HG03439 (cell line): ENCODE results near the gene COPZ2.
"Not testable (repeated sequence)": the region's sequence is repeated elsewhere in the genome, so short reads cannot be mapped to it uniquely, and the experiment has no call there.

ENCODE experiments used
- ATAC-seq: cut with Tn5 transposase; IDR thresholded peaks from one replicate; pipeline ENCODE4 v1.9.1; 2021; ENCODE audit warnings: mild to moderate bottlenecking, moderate library complexity; ENCODE audit not compliant: unreplicated experiment

Gene COPZ2

DNA sequence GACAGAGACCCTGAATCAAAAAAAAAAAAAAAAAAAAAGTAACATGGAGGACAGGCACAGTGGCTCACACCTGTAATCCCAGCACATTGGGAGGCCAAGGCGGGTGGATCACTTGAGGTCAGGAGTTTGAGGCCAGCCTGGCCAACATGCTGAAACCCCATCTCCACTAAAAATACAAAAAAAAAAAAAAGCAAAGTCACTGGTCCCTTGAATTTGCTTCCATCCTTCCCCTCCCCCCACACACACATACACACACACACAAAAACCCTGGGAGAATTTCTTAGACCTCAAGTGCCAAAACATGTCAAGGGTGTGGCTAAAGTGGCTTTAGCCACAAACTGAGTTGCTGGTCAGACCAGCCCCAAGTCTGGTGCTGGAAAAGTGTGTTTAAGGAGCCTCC lies 49.2 kb downstream of the COPZ2 start:
- ATAC-seq = not testable (repeated sequence)

DNA sequence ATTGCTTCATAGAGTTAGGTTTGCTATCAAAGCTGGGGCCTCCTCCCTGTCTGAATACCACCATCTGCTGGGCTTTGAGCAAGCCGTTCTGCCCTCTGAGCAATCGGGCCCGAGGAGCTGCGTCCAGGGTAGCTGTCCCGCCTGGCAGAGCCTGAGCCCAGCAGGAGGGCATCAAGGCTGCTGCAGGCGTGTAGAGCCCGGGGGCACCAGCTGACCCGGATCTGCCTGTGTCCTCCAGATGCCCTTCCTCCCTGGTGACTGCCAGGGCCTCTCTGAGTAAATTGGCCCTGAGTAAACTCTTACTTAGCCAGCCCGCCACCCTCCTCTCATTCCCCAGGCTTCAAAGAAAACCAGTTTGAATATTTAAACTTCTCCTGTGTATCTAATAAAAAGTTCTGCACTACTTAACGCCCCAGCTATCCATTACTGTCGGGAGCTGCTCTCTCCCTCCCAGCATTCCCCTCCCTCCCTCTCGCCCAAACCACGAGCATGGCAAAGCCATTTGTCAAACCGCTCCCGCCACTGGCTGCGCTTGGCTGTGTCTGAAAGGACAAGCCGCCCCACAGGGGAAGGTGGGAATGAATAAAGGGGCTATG lies 50.3 kb downstream of the COPZ2 start:
- no peak for ATAC-seq

DNA sequence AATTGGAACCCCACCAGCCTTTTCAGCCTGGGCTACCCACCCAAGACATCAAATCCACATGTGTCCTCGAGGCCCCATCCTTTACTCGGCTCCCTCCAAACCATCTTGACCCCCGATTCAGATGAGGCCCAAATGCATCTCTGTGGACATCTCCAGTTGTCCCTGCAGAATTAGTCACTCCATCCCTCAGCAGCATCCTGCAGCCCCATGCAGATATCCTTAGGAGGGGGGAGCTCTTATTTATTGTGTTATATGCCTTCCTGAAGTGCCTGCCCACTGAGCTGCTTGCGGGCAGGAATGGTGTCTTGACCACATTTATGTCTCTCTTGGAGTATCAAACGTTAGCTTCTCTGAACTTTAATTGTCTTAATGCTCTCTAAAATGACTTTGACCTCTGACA lies 51.1 kb downstream of the COPZ2 start:
- ATAC-seq = no peak

DNA sequence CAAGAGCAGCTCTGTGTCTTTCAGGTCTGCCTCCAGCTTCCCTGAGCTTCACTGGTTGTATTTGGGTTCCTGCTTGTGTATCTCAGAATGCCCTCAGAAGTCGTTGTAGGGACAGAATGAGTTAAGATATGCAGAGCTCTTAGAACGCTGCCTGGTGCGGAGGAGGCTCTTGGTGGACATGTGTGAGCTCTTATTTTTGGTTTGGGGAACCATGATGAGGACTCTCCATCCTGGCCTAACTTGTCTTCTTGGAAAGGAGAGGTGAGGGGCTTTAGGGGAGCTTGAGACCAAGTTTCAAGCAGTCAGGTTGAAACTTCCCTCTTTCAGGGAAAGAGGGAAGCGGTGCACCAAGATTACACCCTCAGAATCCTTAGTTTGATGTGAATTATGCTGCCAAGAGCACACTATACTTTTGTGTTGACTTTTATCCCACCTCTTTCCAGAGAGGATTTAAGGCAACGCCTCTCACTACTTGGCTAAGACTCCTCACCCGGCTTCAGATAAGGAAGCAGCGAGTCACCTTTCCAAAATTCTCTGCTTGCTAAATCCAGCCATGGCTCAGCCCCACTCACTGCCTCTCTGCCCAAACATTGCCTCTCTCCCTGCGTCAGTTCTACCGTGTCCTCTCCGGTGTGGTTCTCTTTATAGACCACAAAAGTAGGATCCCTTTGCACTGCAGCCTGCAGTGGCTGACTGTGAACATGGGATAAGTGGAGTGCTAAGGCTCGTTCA lies 53.9 kb downstream of the COPZ2 start:
- ATAC-seq = no peak

DNA sequence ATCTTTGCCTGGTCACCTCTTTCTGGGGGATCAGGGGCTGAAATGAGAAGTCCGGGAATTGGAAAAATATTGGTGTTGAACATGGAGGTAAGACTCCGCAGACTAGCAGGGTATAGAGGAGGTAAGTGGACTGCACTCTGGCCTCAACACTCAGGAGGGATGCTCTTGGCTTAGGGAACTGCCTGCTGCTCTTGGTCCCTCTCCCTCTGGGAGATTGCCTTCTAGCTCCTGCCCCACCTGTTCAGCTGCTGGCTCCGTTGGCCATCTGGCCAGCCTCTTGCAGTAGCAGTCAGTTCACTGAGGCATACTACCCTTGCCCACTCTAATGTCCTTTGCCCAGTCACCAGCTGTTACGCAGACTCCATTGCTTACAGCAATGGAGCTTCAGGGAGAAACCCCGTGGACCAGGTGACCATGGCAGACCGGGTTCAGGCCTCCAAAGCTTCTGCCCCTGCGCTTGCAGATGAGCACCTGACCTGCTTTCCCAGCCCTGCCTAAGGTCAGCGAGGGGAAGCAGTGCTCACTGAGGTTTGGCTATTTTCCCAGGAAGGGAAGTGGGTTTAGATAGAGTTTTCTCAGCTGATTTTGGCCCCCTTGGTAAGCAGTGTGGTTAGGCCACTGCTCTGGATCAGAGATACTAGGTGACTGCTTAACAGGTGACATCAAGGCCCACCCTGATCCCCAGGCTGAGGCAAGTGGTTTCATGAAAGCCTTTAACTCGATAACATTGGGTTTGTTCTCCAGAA lies 54.8 kb downstream of the COPZ2 start:
- ATAC-seq = no peak

DNA sequence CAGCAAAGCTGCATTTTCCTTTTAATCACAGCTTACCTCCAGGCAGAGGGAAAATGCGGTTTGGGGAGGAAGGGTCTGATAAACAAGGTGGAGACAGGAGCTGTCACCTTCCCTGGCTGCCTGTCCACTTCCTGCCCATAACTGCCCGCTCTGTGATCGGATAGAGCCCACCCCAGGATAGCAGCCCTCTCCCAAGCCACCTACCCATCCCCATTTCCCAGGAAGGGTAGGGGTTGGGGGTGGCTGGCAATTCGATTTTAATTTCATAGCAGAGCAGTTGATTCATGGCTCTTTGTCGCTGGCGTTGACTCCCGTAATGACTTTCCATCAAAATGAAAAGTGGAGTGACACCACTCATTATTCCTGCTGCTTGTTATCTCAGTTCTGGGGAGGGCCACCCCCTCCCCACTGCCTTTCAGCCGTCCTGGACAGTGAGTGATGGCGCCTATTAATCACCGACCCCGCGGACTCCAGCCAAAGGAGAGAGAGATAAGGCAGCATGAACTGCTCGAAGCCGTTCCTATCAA lies 55.4 kb downstream of the COPZ2 start:
- ATAC-seq = no peak

DNA sequence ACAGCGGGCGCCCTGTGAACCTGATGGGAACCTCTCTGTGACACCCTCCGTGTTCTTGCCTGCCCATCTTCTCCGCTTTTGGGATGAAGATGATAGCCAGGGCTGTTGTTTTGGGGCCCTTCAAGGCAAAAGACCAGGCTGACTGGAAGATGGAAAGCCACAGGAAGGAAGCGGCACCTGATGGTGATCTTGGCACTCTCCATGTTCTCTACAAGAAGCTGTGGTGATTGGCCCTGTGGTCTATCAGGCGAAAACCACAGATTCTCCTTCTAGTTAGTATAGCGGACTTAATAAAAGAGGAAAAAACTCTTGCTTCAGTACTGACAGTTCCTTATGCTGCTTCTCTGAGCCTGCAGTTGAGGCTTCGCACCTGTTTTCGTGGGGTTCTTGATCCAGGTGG lies 56.1 kb downstream of the COPZ2 start:
- ATAC-seq = no peak

DNA sequence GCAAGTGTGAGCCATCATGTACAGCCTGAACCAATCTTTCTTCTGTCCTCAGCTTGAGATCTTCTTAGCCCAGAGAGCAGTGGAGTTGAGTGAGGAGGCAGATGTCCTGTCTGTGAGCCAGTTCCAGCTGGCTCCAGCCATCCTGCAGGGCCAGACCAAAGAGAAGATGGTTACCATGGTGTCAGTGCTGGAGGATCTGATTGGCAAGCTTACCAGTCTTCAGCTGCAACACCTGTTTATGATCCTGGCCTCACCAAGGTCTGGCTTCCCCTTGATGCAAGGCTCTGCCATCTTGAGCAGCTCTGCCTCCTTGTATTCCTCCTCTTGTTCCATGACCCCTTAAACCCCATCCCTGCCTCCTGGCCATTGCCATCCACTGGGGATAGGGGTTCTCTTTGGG lies 57.1 kb downstream of the COPZ2 start:
- no peak for ATAC-seq

DNA sequence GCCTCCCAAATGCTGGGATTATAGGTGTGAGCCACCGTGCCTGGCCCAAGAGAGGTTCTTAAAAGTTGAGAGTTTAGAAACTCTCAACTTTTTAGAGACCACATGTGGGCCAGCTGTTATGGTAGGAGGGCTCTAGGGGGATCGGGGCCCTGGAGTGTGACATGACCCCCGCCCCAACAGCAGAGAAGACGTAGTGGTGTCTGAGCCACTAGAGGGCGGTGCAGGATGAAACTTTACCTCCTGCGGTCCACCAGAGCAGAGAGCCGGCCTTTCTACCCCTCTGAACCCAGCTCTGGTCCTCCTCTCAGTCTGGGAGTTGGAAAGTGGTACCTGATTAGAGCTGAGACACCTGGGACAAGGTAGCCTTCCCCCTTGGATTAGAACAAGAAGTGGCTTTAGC lies 59.3 kb downstream of the COPZ2 start:
- no peak for ATAC-seq
